Measurements from ENCODE around the gene OTUB1. TPM values are rescaled to one million over a fixed set of nuclear protein-coding genes. Genes with fewer than 3 reads are reported as not detected.
A peak's percentile ranks its signal among the peaks of the same experiment; 100 is the strongest.
"Not testable (repeated sequence)": the region's sequence is repeated elsewhere in the genome, so short reads cannot be mapped to it uniquely, and the experiment has no call there.

OTUB1 gene
- total and polyA plus RNA-seq, 2 donors, result 46.7 to 83.8 TPM

DNA sequence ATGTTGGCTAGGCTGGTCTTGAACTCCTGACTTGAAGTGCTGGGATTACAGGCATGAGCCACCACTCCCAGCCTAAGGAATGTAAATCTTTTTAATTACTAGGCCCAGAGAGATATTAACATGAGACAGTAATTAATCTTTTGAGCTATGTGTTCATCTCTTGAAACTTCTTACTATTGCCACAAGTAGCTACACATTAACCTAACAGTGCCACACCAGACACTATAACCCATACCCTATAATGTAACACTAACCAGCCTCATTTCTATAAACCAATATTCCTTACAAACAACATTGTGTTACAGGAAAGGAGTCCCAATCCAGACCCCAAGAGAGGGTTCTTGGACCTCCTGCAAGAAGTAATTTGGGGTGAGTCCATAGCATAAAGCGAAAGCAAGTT, 19.8 kb upstream of the OTUB1 start:
- WGBS, result 98% methylated on average over 1 of the region's 1 CpG
- Histone ChIP-seq H3K9me3 (ENCODE audit: control insufficient read depth in 2 of 2, insufficient read depth in 1 of 2, low read length in 1 of 2) (no peaks in the 10 kb centered on the region), H3K27me3 (ENCODE audit: control insufficient read depth in 2 of 2, insufficient read depth in 1 of 2, low read length in 1 of 2) (no peaks in the 10 kb centered on the region), H3K4me1 (ENCODE audit: control insufficient read depth in 2 of 2, insufficient read depth in 2 of 2, low read length in 2 of 2) (peaks cover 0 to 12% of the 10 kb centered on the region in 2 donors), H3K4me3 (ENCODE audit: low read length in 2 of 2) (no peak overlapping the region), H3K27ac (ENCODE audit: low read depth in 1 of 2, low read length in 1 of 2) (no peak overlapping the region), H3K36me3 (ENCODE audit: control insufficient read depth in 2 of 2, insufficient read depth in 2 of 2, low read length in 1 of 2) (no peaks in the 10 kb centered on the region)
- no peak for DNase-seq (ENCODE audit: low read depth in 6 of 9, low spot score in 9 of 9)

DNA sequence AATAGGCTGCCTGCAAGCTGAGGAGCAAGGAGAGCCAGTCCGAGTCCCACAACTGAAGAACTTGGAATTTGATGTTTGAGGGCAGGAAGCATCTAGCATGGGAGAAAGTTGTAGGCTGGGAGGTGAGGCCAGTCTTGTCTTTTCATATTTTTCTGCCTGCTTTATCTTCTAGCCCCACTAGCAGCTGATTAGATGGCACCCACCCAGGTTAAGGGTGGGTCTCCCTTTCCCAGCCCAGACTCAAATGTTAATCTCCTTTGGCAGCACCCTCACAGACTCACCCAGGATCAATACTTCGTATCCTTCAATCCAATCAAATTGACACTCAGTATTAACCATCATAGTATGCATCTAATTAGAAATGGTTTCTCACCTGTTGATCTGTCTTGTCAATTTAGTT, 16.8 kb upstream of the OTUB1 start:
- no peaks in the 10 kb centered on the region for H3K36me3 ChIP-seq (ENCODE audit: control insufficient read depth in 2 of 2, insufficient read depth in 2 of 2, low read length in 1 of 2)
- DNase-seq (ENCODE audit: low read depth in 6 of 9, low spot score in 9 of 9), result no peak
- H3K27me3 ChIP-seq (ENCODE audit: control insufficient read depth in 2 of 2, insufficient read depth in 1 of 2, low read length in 1 of 2), result no peaks in the 10 kb centered on the region
- H3K27ac ChIP-seq (ENCODE audit: low read depth in 1 of 2, low read length in 1 of 2), result no peak overlapping the region
- WGBS, result 98% methylated on average over 2 of the region's 2 CpGs
- peaks cover 0 to 3% of the 10 kb centered on the region in 2 donors for H3K4me1 ChIP-seq (ENCODE audit: control insufficient read depth in 2 of 2, insufficient read depth in 2 of 2, low read length in 2 of 2)
- no peak overlapping the region for H3K4me3 ChIP-seq (ENCODE audit: low read length in 2 of 2)
- H3K9me3 ChIP-seq (ENCODE audit: control insufficient read depth in 2 of 2, insufficient read depth in 1 of 2, low read length in 1 of 2), result no peaks in the 10 kb centered on the region

DNA sequence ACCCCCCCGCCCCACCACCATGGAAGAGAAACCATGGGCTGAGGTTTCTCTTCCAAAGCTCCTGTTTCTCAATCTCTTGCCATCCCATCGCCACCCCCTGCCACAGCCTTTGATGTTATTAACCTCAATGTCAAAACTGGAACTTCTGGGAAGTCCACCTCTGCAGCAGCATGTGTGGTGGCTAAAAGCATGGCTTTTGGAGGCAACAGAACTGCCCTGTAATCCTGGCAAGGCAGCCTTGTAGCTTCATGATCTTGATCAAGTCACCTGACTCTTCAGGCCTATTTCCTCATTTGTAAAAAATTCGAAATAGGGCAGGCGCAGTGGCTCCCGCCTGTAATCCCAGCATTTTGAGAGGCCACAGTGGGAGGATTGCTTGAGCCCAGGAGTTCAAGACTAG, 15.3 kb upstream of the OTUB1 start:
- no peaks in the 10 kb centered on the region for H3K9me3 ChIP-seq (ENCODE audit: control insufficient read depth in 2 of 2, insufficient read depth in 1 of 2, low read length in 1 of 2)
- no peaks in the 10 kb centered on the region for H3K27me3 ChIP-seq (ENCODE audit: control insufficient read depth in 2 of 2, insufficient read depth in 1 of 2, low read length in 1 of 2)
- DNase-seq (ENCODE audit: low read depth in 6 of 9, low spot score in 9 of 9), result no peak
- H3K4me1 ChIP-seq (ENCODE audit: control insufficient read depth in 2 of 2, insufficient read depth in 2 of 2, low read length in 2 of 2), result peaks cover 4 to 11% of the 10 kb centered on the region in 2 donors
- H3K27ac ChIP-seq (ENCODE audit: low read depth in 1 of 2, low read length in 1 of 2), result no peak overlapping the region
- WGBS, result 78% methylated on average over 5 of the region's 5 CpGs
- no peak overlapping the region for H3K4me3 ChIP-seq (ENCODE audit: low read length in 2 of 2)
- peaks cover 0 to 1% of the 10 kb centered on the region in 2 donors for H3K36me3 ChIP-seq (ENCODE audit: control insufficient read depth in 2 of 2, insufficient read depth in 2 of 2, low read length in 1 of 2)

DNA sequence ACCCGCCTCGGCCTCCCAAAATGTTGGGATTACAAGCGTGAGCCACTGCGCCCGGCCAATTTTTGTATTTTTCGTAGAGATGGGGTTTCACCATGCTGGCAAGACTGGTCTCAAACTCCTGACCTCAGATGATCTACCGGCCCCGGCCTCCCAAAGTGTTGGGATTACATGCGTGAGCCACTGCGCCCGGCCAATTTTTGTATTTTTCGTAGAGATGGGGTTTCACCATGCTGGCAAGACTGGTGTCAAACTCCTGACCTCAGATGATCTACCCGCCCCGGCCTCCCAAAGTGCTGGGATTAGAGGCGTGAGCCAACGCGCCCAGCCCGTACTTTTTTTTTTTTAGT, 12.4 kb upstream of the OTUB1 start:
- Histone ChIP-seq H3K4me1 (ENCODE audit: control insufficient read depth in 2 of 2, insufficient read depth in 2 of 2, low read length in 2 of 2) (peaks cover 7 to 19% of the 10 kb centered on the region in 2 donors), H3K36me3 (ENCODE audit: control insufficient read depth in 2 of 2, insufficient read depth in 2 of 2, low read length in 1 of 2) (peaks cover 9 to 18% of the 10 kb centered on the region in 2 donors), H3K4me3 (ENCODE audit: low read length in 2 of 2) (peak overlapping the region; percentile 4 to 69)
- not testable (repeated sequence) for DNase-seq (ENCODE audit: low read depth in 6 of 9, low spot score in 9 of 9); H3K9me3 ChIP-seq (ENCODE audit: control insufficient read depth in 2 of 2, insufficient read depth in 1 of 2, low read length in 1 of 2); H3K27me3 ChIP-seq (ENCODE audit: control insufficient read depth in 2 of 2, insufficient read depth in 1 of 2, low read length in 1 of 2); H3K27ac ChIP-seq (ENCODE audit: low read depth in 1 of 2, low read length in 1 of 2)
- WGBS, result 71% methylated on average over 18 of the region's 18 CpGs

DNA sequence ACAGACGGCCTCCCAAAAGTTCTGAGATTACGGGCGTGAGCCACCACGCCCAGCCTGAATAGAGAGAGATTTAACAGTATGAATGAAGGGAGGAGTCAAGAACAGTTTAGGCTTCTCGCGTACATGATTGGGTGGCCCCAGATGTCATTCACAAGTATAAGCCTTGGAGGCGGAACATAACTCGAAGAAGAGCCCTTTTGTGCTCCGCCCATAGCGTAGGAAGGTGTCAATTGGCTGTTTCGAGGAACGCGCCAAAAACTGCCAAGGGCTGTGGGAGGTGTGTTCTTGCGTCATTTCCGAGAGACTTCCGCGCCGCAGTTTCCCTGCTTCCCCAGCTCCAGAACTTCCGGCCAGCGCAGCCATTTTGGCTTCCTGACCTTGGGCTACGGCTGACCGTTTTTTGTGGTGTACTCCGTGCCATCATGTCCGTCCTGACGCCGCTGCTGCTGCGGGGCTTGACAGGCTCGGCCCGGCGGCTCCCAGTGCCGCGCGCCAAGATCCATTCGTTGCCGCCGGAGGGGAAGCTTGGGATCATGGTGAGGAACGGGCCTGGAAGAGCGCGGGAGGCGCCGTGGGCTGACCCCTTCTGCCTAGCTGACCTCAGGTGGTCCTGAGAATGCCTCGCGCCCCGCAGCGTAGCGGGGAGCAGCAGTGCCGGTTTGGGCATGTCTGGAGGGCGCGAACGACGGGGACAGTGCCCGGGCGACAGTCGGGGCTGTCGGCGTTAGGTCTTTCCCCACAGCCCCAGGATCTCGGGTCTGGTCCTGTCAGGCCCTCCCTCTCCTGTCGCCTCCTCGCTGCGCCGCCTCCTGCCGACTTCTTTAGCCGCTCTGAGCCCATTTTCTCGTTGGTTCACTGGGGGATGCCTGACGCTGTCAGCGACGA, 11.7 kb upstream of the OTUB1 start, which contains the start of gene COX8A:
TSS of gene COX8A (plus strand) at position 362 of the 885 bp plus-strand sequence. CDS start at position 423, 61 bp downstream.
- peak; percentile 95 to 100 (median 99) for DNase-seq (ENCODE audit: low read depth in 6 of 9, low spot score in 9 of 9)
- Histone ChIP-seq H3K4me1 (ENCODE audit: control insufficient read depth in 2 of 2, insufficient read depth in 2 of 2, low read length in 2 of 2) (peaks cover 7 to 19% of the 10 kb centered on the region in 2 donors), H3K27ac (ENCODE audit: low read depth in 1 of 2, low read length in 1 of 2) (peak within 1 kb of the TSS; percentile 85 to 95), H3K36me3 (ENCODE audit: control insufficient read depth in 2 of 2, insufficient read depth in 2 of 2, low read length in 1 of 2) (peaks cover 14 to 22% of the 10 kb centered on the region in 2 donors), H3K27me3 (ENCODE audit: control insufficient read depth in 2 of 2, insufficient read depth in 1 of 2, low read length in 1 of 2) (no peaks in the 10 kb centered on the region), H3K4me3 (ENCODE audit: low read length in 2 of 2) (peak within 1 kb of the TSS; percentile 69 to 91), H3K9me3 (ENCODE audit: control insufficient read depth in 2 of 2, insufficient read depth in 1 of 2, low read length in 1 of 2) (no peaks in the 10 kb centered on the region)
- under 1% methylated on average over 67 of the region's 67 CpGs for WGBS

DNA sequence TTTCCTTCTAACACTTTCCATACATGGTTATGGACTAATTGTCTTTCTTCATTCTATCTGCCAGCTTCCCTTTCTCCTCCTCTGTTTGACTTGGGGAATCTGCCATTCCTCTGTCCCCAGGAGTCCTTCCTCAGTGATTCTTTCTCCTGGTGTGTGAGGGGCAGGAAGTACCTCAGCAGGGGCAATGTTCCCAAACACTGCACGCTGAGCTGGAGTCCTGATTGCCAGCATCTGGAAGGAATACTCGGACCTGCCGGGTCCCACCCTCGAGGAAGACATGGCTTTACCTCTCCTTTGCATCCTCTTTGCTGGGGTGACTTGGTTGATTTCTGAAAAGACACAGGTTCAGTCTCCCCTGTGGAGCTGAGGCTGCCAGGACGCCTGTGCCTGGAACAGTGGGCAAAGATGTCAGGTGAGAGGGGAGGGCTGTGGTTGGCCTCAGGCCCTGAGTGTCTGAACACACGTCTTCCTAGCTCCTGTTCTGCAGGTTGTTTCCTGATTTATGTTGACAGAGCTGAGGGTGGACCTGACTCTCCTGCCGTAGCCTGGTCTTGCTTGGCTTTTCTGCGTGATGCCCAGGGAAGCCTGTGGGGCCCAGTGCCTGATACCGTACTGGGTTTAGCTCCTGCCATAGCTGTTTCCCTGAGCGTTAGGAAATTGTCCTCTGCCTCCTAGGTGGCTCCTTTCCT, 7.5 kb upstream of the OTUB1 start:
- WGBS, result 93% methylated on average over 10 of the region's 10 CpGs
- Histone ChIP-seq H3K4me1 (ENCODE audit: control insufficient read depth in 2 of 2, insufficient read depth in 2 of 2, low read length in 2 of 2) (peaks cover 7 to 28% of the 10 kb centered on the region in 2 donors), H3K4me3 (ENCODE audit: low read length in 2 of 2) (no peak overlapping the region), H3K9me3 (ENCODE audit: control insufficient read depth in 2 of 2, insufficient read depth in 1 of 2, low read length in 1 of 2) (no peaks in the 10 kb centered on the region), H3K27me3 (ENCODE audit: control insufficient read depth in 2 of 2, insufficient read depth in 1 of 2, low read length in 1 of 2) (no peaks in the 10 kb centered on the region), H3K36me3 (ENCODE audit: control insufficient read depth in 2 of 2, insufficient read depth in 2 of 2, low read length in 1 of 2) (peaks cover 15 to 22% of the 10 kb centered on the region in 2 donors), H3K27ac (ENCODE audit: low read depth in 1 of 2, low read length in 1 of 2) (no peak overlapping the region)
- DNase-seq (ENCODE audit: low read depth in 6 of 9, low spot score in 9 of 9), result no peak

DNA sequence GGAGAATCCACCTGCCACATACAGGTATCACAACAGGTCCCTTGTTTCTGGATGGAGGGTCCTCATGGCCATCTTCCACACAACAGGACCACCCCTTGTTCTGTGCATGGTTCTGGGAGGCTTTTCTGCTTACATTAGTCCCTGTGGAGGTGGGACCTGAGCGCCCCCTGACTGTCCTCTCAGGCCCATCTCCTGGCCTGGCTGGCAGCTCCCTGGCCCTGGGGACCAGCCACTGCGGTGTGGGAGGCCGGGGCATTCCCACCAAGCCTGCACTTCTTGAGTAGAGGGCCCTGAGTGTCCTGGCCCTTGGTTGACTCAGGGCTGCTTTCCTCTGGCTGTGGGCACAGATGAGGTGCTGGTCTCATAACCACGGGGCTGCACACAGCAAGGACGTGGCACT, 6.8 kb upstream of the OTUB1 start:
- peaks cover 7 to 25% of the 10 kb centered on the region in 2 donors for H3K4me1 ChIP-seq (ENCODE audit: control insufficient read depth in 2 of 2, insufficient read depth in 2 of 2, low read length in 2 of 2)
- 99% methylated on average over 5 of the region's 5 CpGs for WGBS
- H3K27ac ChIP-seq (ENCODE audit: low read depth in 1 of 2, low read length in 1 of 2), result no peak overlapping the region

DNA sequence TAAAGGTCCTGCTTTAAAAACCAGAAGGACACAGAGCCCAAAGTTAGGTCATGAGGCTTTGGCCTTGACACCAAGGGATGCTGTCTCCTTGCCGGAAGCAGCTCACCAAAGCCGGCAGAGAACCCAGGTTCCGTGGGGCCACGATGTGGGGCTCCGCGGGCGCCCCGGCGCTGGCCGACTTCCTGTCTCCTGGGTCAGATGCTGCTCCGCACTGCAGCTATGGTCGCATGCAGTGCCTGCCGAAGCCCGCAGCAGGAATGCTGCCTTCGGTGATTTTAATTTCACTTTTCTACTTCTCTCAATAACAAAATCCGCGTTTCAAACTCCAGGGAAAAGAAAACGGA, 454 bp upstream of the OTUB1 start:
- H3K27me3 ChIP-seq (ENCODE audit: control insufficient read depth in 2 of 2, insufficient read depth in 1 of 2, low read length in 1 of 2), result no peaks in the 10 kb centered on the region
- H3K4me1 ChIP-seq (ENCODE audit: control insufficient read depth in 2 of 2, insufficient read depth in 2 of 2, low read length in 2 of 2), result peaks cover 11 to 27% of the 10 kb centered on the region in 2 donors
- no peaks in the 10 kb centered on the region for H3K9me3 ChIP-seq (ENCODE audit: control insufficient read depth in 2 of 2, insufficient read depth in 1 of 2, low read length in 1 of 2)
- peaks cover 16 to 22% of the 10 kb centered on the region in 2 donors for H3K36me3 ChIP-seq (ENCODE audit: control insufficient read depth in 2 of 2, insufficient read depth in 2 of 2, low read length in 1 of 2)
- H3K4me3 ChIP-seq (ENCODE audit: low read length in 2 of 2), result peak overlapping the region; percentile 81 to 97
- WGBS, result under 1% methylated on average over 18 of the region's 18 CpGs
- H3K27ac ChIP-seq (ENCODE audit: low read depth in 1 of 2, low read length in 1 of 2), result peak overlapping the region; percentile 69 to 85
- DNase-seq (ENCODE audit: low read depth in 6 of 9, low spot score in 9 of 9), result peak in 5 of 9 donors; percentile 46 to 79 (median 61)

More for the DNA sequence above, 6.8 kb upstream of the OTUB1 start:
- Histone ChIP-seq H3K27me3 (ENCODE audit: control insufficient read depth in 2 of 2, insufficient read depth in 1 of 2, low read length in 1 of 2) (no peaks in the 10 kb centered on the region), H3K9me3 (ENCODE audit: control insufficient read depth in 2 of 2, insufficient read depth in 1 of 2, low read length in 1 of 2) (no peaks in the 10 kb centered on the region), H3K36me3 (ENCODE audit: control insufficient read depth in 2 of 2, insufficient read depth in 2 of 2, low read length in 1 of 2) (peaks cover 15 to 22% of the 10 kb centered on the region in 2 donors), H3K4me3 (ENCODE audit: low read length in 2 of 2) (no peak overlapping the region)
- DNase-seq (ENCODE audit: low read depth in 6 of 9, low spot score in 9 of 9), result no peak

DNA sequence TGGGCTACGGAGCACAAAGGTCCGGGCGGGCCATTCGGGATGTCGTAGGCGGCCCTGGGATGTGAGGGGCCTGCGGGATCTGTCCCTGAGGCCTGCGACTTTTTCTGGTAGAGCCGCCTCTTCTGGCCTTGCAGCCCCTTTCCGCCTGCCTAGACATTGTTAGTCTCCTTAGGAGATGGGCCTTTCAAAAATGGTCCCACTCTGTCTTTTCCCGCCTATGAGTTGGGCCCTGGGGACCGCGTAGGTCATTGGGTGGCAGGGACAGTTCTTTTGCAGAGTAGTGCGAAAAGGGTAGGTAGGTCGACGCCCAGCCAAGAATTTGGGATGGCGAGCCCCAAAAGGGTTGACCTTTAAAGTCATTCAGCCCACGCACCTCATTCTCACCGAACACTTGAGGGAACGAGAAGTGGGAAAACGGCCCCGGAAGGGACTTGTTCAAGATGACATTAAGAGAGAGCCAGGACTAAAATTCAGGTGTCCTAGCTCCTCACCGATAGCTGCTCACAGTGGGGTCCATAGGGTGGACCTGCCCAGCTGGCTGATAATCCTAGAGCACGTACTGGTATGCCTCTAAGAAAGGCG, 785 bp downstream of the OTUB1 start:
- Histone ChIP-seq H3K4me3 (ENCODE audit: low read length in 2 of 2) (peak overlapping the region; percentile 81 to 97), H3K36me3 (ENCODE audit: control insufficient read depth in 2 of 2, insufficient read depth in 2 of 2, low read length in 1 of 2) (peaks cover 26 to 32% of the 10 kb centered on the region in 2 donors), H3K27me3 (ENCODE audit: control insufficient read depth in 2 of 2, insufficient read depth in 1 of 2, low read length in 1 of 2) (no peaks in the 10 kb centered on the region), H3K27ac (ENCODE audit: low read depth in 1 of 2, low read length in 1 of 2) (peak overlapping the region in 1 of 2 donors; percentile 17), H3K4me1 (ENCODE audit: control insufficient read depth in 2 of 2, insufficient read depth in 2 of 2, low read length in 2 of 2) (peaks cover 11 to 27% of the 10 kb centered on the region in 2 donors), H3K9me3 (ENCODE audit: control insufficient read depth in 2 of 2, insufficient read depth in 1 of 2, low read length in 1 of 2) (no peaks in the 10 kb centered on the region)
- DNase-seq (ENCODE audit: low read depth in 6 of 9, low spot score in 9 of 9), result no peak
- 58% methylated on average over 25 of the region's 25 CpGs for WGBS
